22Rv1 (cell line): ENCODE data around the gene C1QTNF12.

Experiments used
- CTCF ChIP-seq: fragments of 450-650 bp; IDR thresholded peaks from 2 replicates; pipeline ENCODE4 v1.5.1; 2017; ENCODE audit warnings: mild to moderate bottlenecking
- ZFX ChIP-seq: fragments of 450-650 bp; IDR thresholded peaks from 2 replicates; pipeline ENCODE4 v1.6.1; 2017; ENCODE audit warnings: antibody characterized with exemption, borderline replicate concordance

GRCh38 chr1:1253972-1254666 is 7.6 kb upstream of the C1QTNF12 start:
- TF ChIP-seq CTCF (no peak), ZFX (no peak)
